AG09319 (cell line): ENCODE data around the gene NDUFAF2.

Source experiments
- DNase-seq: peaks from one replicate; pipeline ENCODE4 v3.0.0-alpha.2; 2010; ENCODE audit warnings: low read depth; ENCODE audit errors: extremely low read depth
- CTCF ChIP-seq: IDR thresholded peaks from 2 replicates; pipeline ENCODE4 v1.5.1; 2011; ENCODE audit warnings: low read depth, mild to moderate bottlenecking, inconsistent platforms, low read length, moderate library complexity

Gene NDUFAF2

GRCh38 chr5:61048534-61048933 lies 103.5 kb downstream of the NDUFAF2 start:
- no peak for DNase-seq
- TF ChIP-seq CTCF, result no peak

GRCh38 chr5:61050292-61050691 lies 105.3 kb downstream of the NDUFAF2 start:
- DNase-seq, result no peak
- TF ChIP-seq CTCF, result no peak

GRCh38 chr5:61051267-61051666 lies 106.3 kb downstream of the NDUFAF2 start:
- no peak for DNase-seq
- no peak for TF ChIP-seq CTCF

- DNase-seq, result peak; percentile 14
- TF ChIP-seq CTCF, result no peak
Measured at GRCh38 chr5:61052882-61053281, 107.9 kb downstream of the NDUFAF2 start.

- no peak for TF ChIP-seq CTCF
- DNase-seq, result no peak
Measured at GRCh38 chr5:61053937-61054336, 108.9 kb downstream of the NDUFAF2 start.

GRCh38 chr5:61055434-61056006 lies 110.5 kb downstream of the NDUFAF2 start:
- peak; percentile 5 for DNase-seq
- peak; percentile 65 for TF ChIP-seq CTCF

GRCh38 chr5:61059499-61059898 lies 114.5 kb downstream of the NDUFAF2 start:
- DNase-seq, result no peak
- TF ChIP-seq CTCF, result no peak
